ENCODE results near the gene ATN1.

DNA sequence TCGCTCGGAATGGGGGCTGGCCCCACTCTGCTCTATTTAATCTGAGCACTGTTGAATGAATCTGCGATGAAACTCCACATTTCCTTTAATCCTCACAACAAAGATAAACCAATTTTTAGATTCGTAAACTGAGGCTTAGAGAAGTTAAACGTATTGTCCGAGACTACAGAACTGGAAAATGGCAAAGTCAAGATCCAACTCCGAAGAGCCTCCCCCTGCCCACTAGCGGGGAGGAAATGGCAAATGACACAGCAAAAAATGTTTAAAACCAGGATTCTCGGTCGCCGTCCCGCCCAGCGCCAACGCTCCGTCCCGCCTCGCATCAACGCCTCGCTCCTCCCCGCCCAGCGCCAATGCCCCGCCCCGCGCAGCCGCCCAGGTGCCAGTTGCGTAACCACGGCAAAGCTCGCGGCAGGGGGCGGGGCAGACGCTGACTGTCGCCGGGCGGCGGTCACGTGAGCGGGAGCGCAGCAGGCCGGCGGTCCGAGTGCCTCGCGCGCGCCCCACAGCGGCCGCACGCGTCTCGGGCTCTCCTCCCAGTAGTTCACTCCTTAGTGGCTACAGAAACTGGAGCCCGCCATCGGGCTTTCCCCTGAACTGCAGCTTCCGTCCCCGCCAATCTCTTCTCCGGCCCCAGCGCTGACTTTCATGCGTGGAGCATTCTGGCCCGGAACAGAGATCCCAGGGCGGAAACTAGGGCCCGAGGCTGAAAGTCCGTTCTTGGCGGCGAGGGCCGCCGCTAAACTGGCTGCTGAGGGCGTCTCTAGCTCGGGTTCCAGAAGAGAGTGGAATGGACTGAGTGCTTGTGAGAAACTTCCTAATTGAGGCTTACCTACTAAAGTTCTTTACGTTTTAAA is 36.7 kb upstream of the ATN1 start:
- TF ChIP-seq, protein P1, sequence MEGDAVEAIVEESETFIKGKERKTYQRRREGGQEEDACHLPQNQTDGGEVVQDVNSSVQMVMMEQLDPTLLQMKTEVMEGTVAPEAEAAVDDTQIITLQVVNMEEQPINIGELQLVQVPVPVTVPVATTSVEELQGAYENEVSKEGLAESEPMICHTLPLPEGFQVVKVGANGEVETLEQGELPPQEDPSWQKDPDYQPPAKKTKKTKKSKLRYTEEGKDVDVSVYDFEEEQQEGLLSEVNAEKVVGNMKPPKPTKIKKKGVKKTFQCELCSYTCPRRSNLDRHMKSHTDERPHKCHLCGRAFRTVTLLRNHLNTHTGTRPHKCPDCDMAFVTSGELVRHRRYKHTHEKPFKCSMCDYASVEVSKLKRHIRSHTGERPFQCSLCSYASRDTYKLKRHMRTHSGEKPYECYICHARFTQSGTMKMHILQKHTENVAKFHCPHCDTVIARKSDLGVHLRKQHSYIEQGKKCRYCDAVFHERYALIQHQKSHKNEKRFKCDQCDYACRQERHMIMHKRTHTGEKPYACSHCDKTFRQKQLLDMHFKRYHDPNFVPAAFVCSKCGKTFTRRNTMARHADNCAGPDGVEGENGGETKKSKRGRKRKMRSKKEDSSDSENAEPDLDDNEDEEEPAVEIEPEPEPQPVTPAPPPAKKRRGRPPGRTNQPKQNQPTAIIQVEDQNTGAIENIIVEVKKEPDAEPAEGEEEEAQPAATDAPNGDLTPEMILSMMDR (IDR thresholded peaks at IDR 0.05) = peak; percentile 79 to 99 (median 95)
- TF ChIP-seq POLR2A (IDR thresholded peaks at IDR 0.05) = peak in 1 of 2 donors; percentile 84

Data from heart left ventricle (tissue), 13 donors.